ENCODE measurements around the gene CETP.

- TF ChIP-seq POLR2A (IDR thresholded peaks at IDR 0.05) (no peak), CTCF (IDR thresholded peaks at IDR 0.05) (no peak)
Observed at GRCh38 chr16:56939801-56940200, 21.9 kb upstream of the CETP start.

All from right lobe of liver (tissue), 4 donors.